Spleen (tissue), 11 donors: ENCODE measurements around the gene OTC. TPM values are rescaled to one million over a fixed set of nuclear protein-coding genes. Genes with fewer than 3 reads are reported as not detected.

Experiments used
- DNase-seq: peaks from one replicate; pipeline ENCODE4 v3.0.0-alpha.2; 2020
- H3K27ac ChIP-seq, 8 donors: fragments of 200-600 bp; sonication (generic) in 7 of 8; 1 replicate in 4 of 8; 2 replicates in 4 of 8; pipeline versions ENCODE4 v1.5.0 to v1.8.0; 2016 to 2021; ENCODE audit warnings: inconsistent platforms in 4 of 8, mild to moderate bottlenecking in 4 of 8, moderate library complexity in 1 of 8
- H3K27me3 ChIP-seq, 7 donors: fragments of 200-600 bp; sonication (generic) in 6 of 7; replicated peaks in 1 of 7; 1 replicate in 4 of 7; 2 replicates in 3 of 7; pipeline versions ENCODE4 v1.5.0 to v1.8.0; 2016 to 2021; ENCODE audit warnings: inconsistent platforms in 3 of 7, mild to moderate bottlenecking in 1 of 7
- H3K36me3 ChIP-seq, 6 donors: fragments of 200-600 bp; sonication (generic) in 5 of 6; 1 replicate in 4 of 6; 2 replicates in 2 of 6; pipeline versions ENCODE4 v1.5.0 to v1.8.0; 2016 to 2021; ENCODE audit warnings: inconsistent platforms in 2 of 6
- H3K4me1 ChIP-seq, 6 donors: fragments of 200-600 bp; sonication (generic) in 5 of 6; 1 replicate in 3 of 6; 2 replicates in 3 of 6; pipeline versions ENCODE4 v1.5.0 to v1.8.0; 2016 to 2021; ENCODE audit warnings: inconsistent platforms in 3 of 6
- H3K4me3 ChIP-seq, 8 donors: fragments of 200-600 bp; sonication (generic) in 7 of 8; 1 replicate in 4 of 8; 2 replicates in 4 of 8; pipeline versions ENCODE4 v1.5.0 to v1.8.0; 2016 to 2021; ENCODE audit warnings: inconsistent platforms in 4 of 8, mild to moderate bottlenecking in 4 of 8, moderate library complexity in 2 of 8
- H3K9me3 ChIP-seq, 8 donors: fragments of 200-600 bp; sonication (generic) in 7 of 8; 1 replicate in 4 of 8; 2 replicates in 4 of 8; pipeline versions ENCODE4 v1.5.0 to v1.8.0; 2016 to 2021; ENCODE audit warnings: inconsistent platforms in 4 of 8
- POLR2A ChIP-seq, 3 donors: fragments of 450-650 bp; IDR thresholded peaks; one replicate each; pipeline ENCODE4 v1.5.1; 2017; ENCODE audit warnings: antibody characterized with exemption in 3 of 3, mild to moderate bottlenecking in 1 of 3
- POLR2AphosphoS5 ChIP-seq, 3 donors: sonication (generic); formaldehyde crosslinking; IDR thresholded peaks; one replicate each; pipeline ENCODE4 v1.5.1; 2017; ENCODE audit warnings: antibody characterized with exemption in 3 of 3
- WGBS, 5 donors: extraction: QIAGEN DNeasy Blood & Tissue Kit in 3 of 5; methylation state at CpG; one replicate each; pipeline versions ENCODE4 v1.1.5 to v1.1.7; 2013 to 2018; 5-methylcytosine and 5-hydroxymethylcytosine counted together
- intact Hi-C: fragments of 100-400 bp; cut with DNase I; formaldehyde crosslinking; loops from one replicate; pipeline ENCODE4 v1.15.0; 2023; ENCODE audit warnings: low total_unique reads
- polyA plus RNA-seq, 3 donors: library from polyadenylated mRNA; stranded (reverse); fragments of 200-250 nt; gene quantifications; one replicate each; pipeline ENCODE4 v1.2.1, GENCODE V29; 2013
- total RNA-seq, 7 donors: library from RNA; depleted of rRNA in 3 of 7; stranded (reverse); fragments of >200 nt in 3 of 7; fragmentation: NEBNext Ultra II Directional in 4 of 7; extraction: Animal tissue kit (Norgen Biotek cat#: 25700) in 4 of 7; gene quantifications; one replicate each; pipeline versions ENCODE4 v1.1.0 to v1.2.1, GENCODE V29; 2016 to 2021
- TF ChIP-seq, protein P1 (sequence below), 11 experiments: fragments of 200-600 bp in 7 of 11; fragments of 450-650 bp in 4 of 11; sonication (generic) in 4 of 11; IDR thresholded peaks in 8 of 11; conservative IDR thresholded peaks in 3 of 11; 1 replicate in 7 of 11; 2 replicates in 4 of 11; pipeline versions ENCODE4 v1.4.0 to v1.8.0; 2016 to 2021; ENCODE audit warnings: antibody characterized with exemption in 11 of 11, inconsistent platforms in 4 of 11, mild to moderate bottlenecking in 1 of 11
- donor health status: healthy with polysubstance abuse.
- donor health status: DM: no; HTN: no; CAD: no; lungs with moderate emphysema.
- donor health status: DM: no; HTN: no; CAD: no.
- donor health status: Bipolar disorder and iron deficiency.
- donor health status: healthy.
- donor health status: DM: no; HTN: no; CAD: no.
- donor health status: DM: yes; HTN: yes; CAD: no.

OTC gene
- total and polyA plus RNA-seq, 10 donors: 0.05 to 0.06 TPM; not detected in 8

DNA sequence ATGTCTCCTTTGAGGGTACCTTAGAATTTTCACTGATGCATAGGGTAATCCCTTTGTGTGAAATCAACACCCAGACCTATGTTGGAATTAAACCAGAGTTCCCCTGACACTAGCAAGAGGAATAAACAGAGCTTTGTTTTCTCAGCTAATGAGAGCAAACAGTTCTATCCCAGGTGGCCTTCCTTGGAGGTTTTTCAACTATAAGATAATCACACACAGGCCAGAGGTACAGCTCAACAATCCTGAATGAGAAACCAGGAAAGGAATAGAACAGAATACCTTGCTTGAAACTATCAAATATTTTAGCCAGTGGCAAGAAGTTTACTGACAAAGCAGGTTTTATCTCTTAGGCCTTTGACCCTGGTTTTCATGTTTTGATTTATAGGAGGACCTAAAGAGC is 100.2 kb downstream of the OTC start:
- Histone ChIP-seq H3K27me3 (peaks cover 0 to 7% (median 0%) of the 10 kb centered on the region in 7 donors), H3K4me3 (no peak overlapping the region), H3K27ac (no peak overlapping the region), H3K9me3 (peaks cover 0 to 7% (median 0%) of the 10 kb centered on the region in 8 donors), H3K36me3 (no peaks in the 10 kb centered on the region), H3K4me1 (no peaks in the 10 kb centered on the region)
- intact Hi-C loops: no loop called here
- no peak for DNase-seq
- TF ChIP-seq POLR2A (IDR thresholded peaks at IDR 0.05): no peak
- TF ChIP-seq, protein P1, sequence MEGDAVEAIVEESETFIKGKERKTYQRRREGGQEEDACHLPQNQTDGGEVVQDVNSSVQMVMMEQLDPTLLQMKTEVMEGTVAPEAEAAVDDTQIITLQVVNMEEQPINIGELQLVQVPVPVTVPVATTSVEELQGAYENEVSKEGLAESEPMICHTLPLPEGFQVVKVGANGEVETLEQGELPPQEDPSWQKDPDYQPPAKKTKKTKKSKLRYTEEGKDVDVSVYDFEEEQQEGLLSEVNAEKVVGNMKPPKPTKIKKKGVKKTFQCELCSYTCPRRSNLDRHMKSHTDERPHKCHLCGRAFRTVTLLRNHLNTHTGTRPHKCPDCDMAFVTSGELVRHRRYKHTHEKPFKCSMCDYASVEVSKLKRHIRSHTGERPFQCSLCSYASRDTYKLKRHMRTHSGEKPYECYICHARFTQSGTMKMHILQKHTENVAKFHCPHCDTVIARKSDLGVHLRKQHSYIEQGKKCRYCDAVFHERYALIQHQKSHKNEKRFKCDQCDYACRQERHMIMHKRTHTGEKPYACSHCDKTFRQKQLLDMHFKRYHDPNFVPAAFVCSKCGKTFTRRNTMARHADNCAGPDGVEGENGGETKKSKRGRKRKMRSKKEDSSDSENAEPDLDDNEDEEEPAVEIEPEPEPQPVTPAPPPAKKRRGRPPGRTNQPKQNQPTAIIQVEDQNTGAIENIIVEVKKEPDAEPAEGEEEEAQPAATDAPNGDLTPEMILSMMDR (IDR thresholded peaks at IDR 0.05 in 8 of 11, conservative IDR thresholded peaks at IDR 0.05 in 3 of 11): no peak
- no peak for TF ChIP-seq POLR2AphosphoS5 (IDR thresholded peaks at IDR 0.05)

GRCh38 chrX:38458071-38458470 is 105.7 kb downstream of the OTC start:
- DNase-seq: no peak
- TF ChIP-seq, protein P1 (IDR thresholded peaks at IDR 0.05 in 8 of 11, conservative IDR thresholded peaks at IDR 0.05 in 3 of 11): peak in 2 of 11 experiments; percentile 17 to 21
- no peak for TF ChIP-seq POLR2A (IDR thresholded peaks at IDR 0.05)
- TF ChIP-seq POLR2AphosphoS5 (IDR thresholded peaks at IDR 0.05): no peak
- intact Hi-C loops: no loop called here

GRCh38 chrX:38462257-38462656 is 109.9 kb downstream of the OTC start:
- no peak for TF ChIP-seq POLR2AphosphoS5 (IDR thresholded peaks at IDR 0.05)
- TF ChIP-seq, protein P1 (IDR thresholded peaks at IDR 0.05 in 8 of 11, conservative IDR thresholded peaks at IDR 0.05 in 3 of 11): no peak
- TF ChIP-seq POLR2A (IDR thresholded peaks at IDR 0.05): no peak
- no peak overlapping the region for H3K27ac ChIP-seq
- intact Hi-C loops: no loop called here
- H3K4me1 ChIP-seq: no peaks in the 10 kb centered on the region
- peaks cover 0 to 3% (median 0%) of the 10 kb centered on the region in 7 donors for H3K27me3 ChIP-seq
- peaks cover 0 to 8% (median 0%) of the 10 kb centered on the region in 8 donors for H3K9me3 ChIP-seq
- no peak overlapping the region for H3K4me3 ChIP-seq
- DNase-seq: no peak
- no peaks in the 10 kb centered on the region for H3K36me3 ChIP-seq

More at GRCh38 chrX:38458071-38458470, 105.7 kb downstream of the OTC start:
- H3K9me3 ChIP-seq: peaks cover 0 to 15% (median 0%) of the 10 kb centered on the region in 8 donors
- no peak overlapping the region for H3K27ac ChIP-seq
- no peak overlapping the region for H3K4me3 ChIP-seq
- WGBS, 5 donors: 65 to 100% (median 84%) methylated on average over 1 of the region's 1 CpG
- peaks cover 0 to 7% (median 0%) of the 10 kb centered on the region in 7 donors for H3K27me3 ChIP-seq
- H3K36me3 ChIP-seq: no peaks in the 10 kb centered on the region
- no peaks in the 10 kb centered on the region for H3K4me1 ChIP-seq

DNA sequence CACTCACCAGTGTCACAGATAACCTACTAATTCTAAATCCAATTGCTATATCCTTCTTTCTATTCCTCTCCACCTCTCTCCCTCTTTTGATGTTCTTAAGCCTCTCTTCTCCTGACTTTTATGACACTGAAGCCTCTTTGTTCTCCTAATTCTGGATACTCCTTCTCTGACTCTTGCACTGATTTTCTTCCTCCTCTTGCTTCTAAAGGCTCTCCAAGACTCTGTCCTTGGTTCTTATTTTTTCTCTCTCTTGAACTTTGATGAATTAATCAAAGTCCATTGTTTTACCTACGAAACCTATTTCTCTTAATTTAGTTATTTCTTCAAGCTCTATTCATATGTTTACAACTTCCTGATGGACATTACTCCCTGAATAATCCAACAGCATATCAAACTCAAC is 113.3 kb downstream of the OTC start:
- Histone ChIP-seq H3K4me1 (no peaks in the 10 kb centered on the region), H3K36me3 (no peaks in the 10 kb centered on the region), H3K9me3 (peaks cover 0 to 14% (median 0%) of the 10 kb centered on the region in 8 donors), H3K27me3 (peaks cover 0 to 8% (median 0%) of the 10 kb centered on the region in 7 donors), H3K4me3 (no peak overlapping the region), H3K27ac (no peak overlapping the region)
- TF ChIP-seq POLR2A (IDR thresholded peaks at IDR 0.05): no peak
- no peak for TF ChIP-seq POLR2AphosphoS5 (IDR thresholded peaks at IDR 0.05)
- TF ChIP-seq, protein P1 (IDR thresholded peaks at IDR 0.05 in 8 of 11, conservative IDR thresholded peaks at IDR 0.05 in 3 of 11): no peak
- intact Hi-C loops: no loop called here
- DNase-seq: no peak
- WGBS, 5 donors: 61 to 91% (median 74%) methylated on average over 1 of the region's 1 CpG
